Prostate gland (tissue), 2 donors: Measurements from ENCODE around the gene RNF180.

Experiments
- CTCF ChIP-seq, 4 experiments: fragments of 200-600 bp in 2 of 4; fragments of 450-650 bp in 2 of 4; sonication (generic) in 2 of 4; IDR thresholded peaks; 1 replicate in 3 of 4; 2 replicates in 1 of 4; pipeline ENCODE4 v1.5.1; 2016 to 2019; ENCODE audit warnings: antibody characterized with exemption in 4 of 4, mild to moderate bottlenecking in 2 of 4, moderate library complexity in 2 of 4
- POLR2A ChIP-seq: fragments of 450-650 bp; IDR thresholded peaks from one replicate; pipeline ENCODE4 v1.6.1; 2016; ENCODE audit warnings: antibody characterized with exemption, mild to moderate bottlenecking

- TF ChIP-seq CTCF (IDR thresholded peaks at IDR 0.05) (no peak), POLR2A (no peak)
These were observed 25.6 kb upstream of the RNF180 start for GRCh38 chr5:64140018-64140417.
